HG03432 (cell line): ENCODE data around the gene VRK3.
"Not testable (repeated sequence)": the region's sequence is repeated elsewhere in the genome, so short reads cannot be mapped to it uniquely, and the experiment has no call there.

Experiments used
- ATAC-seq: cut with Tn5 transposase; IDR thresholded peaks from one replicate; pipeline ENCODE4 v1.9.1; 2021; ENCODE audit warnings: mild to moderate bottlenecking, moderate library complexity; ENCODE audit not compliant: unreplicated experiment

VRK3 gene

DNA sequence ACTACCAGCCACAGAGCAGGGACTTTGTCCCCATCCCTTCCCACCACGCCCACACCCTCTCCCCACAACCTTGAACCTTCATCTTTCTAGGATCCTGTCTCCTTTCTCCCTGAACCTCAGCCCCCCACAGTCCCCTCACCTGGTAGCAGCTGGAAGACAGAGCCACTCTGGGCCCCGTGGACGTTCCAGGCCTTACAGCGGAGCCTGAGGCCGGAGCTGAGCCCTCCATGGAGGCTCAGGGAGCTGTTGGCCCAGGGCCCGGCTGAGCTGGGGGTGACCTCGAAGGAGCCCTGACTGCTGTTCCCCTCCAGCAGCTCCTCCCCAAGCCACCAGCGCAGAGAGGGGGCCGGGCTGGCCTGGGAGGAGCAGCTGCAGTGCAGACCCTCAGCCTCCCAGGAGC, 67.0 kb downstream of the VRK3 start:
- not testable (repeated sequence) for ATAC-seq

GRCh38 chr19:49957262-49957915, 67.8 kb downstream of the VRK3 start:
- ATAC-seq, result no peak

- no peak for ATAC-seq
These were observed 69.1 kb downstream of the VRK3 start for GRCh38 chr19:49956115-49956495.

DNA sequence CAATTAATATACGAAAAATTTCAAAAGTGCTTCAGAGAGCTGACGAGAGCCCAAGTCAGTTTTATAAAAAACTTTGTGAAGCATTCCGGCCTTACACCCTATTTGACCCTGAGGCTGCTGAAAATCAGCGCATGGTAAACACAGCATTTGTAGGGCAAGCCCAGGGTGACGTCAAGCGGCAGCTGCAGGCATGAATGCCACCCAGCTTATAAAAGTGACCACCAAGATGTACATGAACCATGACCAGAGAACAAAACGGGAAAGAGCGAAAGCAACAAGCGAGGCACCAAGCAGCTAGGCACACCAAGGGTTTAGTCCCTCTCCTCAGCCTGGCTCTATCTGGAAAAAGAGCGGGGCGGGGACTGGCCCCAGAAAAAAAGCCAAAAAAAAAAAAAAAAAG, 70.2 kb downstream of the VRK3 start:
- no peak for ATAC-seq

DNA sequence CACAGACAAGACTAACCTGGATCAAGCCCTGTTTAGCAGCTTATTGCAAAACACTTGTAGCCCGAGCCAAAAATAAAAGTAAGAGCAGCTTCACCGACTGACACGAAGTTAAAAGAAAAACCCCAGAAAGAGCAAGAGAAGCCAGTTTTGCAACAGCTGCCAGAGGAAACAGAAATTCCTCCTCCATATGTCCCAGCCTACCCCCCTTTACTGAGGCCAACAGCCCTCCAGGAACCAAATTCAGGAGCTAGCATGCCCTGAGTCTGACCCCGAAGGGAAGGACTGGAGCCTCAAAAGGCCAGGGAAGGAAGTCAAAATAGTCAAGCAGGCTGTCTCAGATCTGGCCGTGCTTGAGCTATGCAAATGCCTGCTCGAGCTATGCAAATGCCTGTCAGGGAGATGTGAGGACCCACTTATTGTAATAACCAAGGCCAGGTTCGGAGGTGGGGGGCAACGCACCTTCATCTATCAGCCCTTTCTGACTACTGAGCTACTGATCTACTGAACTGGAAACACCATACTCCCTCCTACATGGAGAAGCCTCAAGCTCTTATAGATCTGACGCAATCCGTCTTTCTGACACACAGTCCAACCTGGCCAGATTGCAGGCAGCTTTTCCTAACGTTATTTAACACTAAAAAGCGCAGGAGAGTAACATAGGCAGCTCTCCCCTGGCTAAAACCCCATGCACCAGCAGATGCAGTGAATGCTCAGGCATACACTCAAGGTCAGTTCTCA, 70.9 kb downstream of the VRK3 start:
- no peak for ATAC-seq

DNA sequence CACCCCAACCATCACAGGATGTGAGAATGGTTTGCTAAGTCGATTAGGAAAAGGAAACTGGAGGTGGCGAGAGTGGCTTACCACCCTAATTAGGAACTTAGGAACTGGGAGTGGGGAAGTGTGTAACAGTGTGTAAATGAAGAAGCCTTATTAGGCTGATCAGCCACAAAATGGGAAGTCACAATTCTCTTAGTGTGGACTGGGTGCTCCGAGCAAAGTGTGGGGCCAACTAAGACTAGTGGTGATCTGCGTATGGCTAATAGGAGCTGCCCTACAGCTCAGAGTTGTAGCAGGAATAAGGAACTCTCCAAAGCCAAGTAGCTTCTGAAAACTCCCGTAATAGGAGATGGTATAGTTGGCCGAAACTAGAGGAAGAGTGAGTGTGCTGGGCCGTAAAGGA, 71.8 kb downstream of the VRK3 start:
- ATAC-seq, result no peak

- ATAC-seq, result no peak
These were observed 72.3 kb downstream of the VRK3 start for GRCh38 chr19:49952906-49953305.

DNA sequence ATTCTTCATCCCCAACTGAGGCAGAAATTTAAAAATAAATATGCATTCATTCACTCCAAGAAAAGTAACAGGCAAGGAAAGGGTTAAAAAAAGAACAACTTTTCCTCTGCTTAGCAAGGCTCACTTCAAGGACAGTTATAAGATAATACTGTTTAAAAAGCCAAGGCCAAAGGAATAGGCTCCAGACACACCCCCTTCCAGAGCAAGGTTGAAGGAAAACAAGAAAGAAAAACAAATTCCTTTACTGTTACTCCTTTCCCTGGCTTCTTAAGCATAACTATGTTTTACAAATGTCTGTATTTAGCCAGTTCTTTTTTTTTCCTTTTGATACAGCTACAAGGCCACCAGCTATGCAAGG, 72.7 kb downstream of the VRK3 start:
- no peak for ATAC-seq

- no peak for ATAC-seq
These were observed 73.2 kb downstream of the VRK3 start for GRCh38 chr19:49951806-49952478.

- no peak for ATAC-seq
These were observed 74.1 kb downstream of the VRK3 start for GRCh38 chr19:49950956-49951526.

GRCh38 chr19:49950590-49950948, 74.6 kb downstream of the VRK3 start:
- no peak for ATAC-seq

GRCh38 chr19:49949742-49950589, 75.2 kb downstream of the VRK3 start:
- ATAC-seq, result no peak

DNA sequence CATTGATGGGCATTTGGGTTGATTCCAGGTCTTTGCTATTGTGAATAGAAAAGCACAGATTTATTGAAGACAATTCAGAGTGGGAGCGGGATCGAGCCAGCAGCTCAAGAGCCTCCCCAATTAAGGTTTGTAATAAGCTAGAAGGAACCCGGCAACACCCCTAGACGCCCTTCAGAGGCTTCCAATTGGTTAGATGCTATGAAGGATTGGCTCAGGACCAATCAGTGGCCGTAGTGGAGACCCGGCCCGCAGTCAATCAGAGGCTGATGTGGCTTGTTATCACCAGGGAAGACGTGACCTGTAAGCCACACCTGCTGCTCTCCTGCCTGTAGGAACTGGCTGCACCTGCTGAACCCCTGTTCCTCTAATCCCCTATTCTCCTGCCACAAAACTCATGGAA, 78.8 kb downstream of the VRK3 start:
- ATAC-seq, result no peak

GRCh38 chr19:49944567-49944966, 80.6 kb downstream of the VRK3 start:
- ATAC-seq, result not testable (repeated sequence)

DNA sequence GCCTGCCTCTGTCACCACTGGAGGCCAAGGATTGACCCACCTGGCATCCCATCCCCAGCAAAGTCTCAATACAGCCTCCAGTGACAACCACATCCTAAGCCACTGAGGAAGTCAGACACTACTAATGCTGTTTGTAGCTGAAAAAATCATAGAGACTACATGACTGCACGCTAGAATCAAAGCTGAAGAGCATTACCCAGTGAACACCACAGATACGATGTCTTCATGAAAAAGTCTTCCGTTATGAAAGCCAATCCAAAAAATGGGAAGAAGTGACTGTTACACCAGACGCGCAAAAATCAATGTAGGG, 84.7 kb downstream of the VRK3 start:
- no peak for ATAC-seq

DNA sequence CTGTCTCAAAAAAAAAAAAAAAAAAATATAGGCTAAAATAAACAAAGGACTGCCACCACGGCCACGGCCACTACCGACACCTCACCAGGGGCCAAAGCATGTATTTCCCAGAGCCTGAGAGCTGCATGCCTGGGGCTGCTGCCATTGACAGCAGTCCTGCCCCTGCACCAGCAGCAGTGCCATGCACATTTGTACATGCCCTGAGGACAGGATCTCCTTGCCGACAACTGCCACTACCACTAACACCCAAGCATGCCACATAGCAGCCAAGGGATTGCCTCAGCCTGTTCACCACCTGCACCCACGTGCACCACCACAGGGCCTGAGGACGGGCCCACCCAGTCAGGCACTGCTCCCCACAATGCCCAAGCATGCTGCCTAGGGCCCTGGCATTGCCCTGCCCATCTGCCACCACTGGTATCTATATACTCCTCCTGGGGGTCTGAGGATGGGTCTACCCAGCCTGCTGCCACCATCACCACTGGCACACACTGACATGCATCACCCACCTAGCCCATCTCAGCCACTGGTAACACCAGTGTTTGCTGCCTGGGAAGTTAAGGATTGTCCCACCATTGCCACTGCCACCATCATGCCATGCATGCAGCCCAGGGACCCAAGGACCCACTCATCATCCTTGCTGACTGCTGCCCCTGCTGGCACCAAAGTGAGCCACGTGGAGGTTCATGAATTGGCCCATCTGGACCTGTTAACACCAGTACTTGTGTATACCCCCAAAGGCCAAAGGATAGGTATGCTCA, 85.3 kb downstream of the VRK3 start:
- ATAC-seq, result no peak

DNA sequence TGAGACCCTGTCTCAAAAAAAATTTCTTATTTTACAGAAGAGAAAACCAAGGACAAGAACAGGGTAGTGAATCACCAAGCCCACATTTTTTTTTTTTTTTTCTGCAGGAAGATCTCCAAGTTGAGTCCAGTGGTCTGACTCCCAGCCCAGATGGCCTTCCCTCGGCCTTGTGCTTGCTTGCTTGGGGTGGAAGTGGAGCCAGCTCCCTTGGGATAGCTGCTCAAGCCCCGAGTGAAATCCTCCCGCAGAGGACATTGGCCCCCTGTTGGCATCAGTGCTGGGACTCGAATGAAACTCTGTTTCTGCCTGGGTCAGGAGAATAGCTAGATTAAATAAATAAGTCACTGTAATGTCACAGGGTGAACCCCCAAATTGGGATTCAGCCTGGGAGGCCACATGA, 86.5 kb downstream of the VRK3 start:
- ATAC-seq, result no peak

GRCh38 chr19:49937750-49938381, 87.3 kb downstream of the VRK3 start:
- no peak for ATAC-seq

GRCh38 chr19:49936549-49936948, 88.6 kb downstream of the VRK3 start:
- ATAC-seq, result no peak

DNA sequence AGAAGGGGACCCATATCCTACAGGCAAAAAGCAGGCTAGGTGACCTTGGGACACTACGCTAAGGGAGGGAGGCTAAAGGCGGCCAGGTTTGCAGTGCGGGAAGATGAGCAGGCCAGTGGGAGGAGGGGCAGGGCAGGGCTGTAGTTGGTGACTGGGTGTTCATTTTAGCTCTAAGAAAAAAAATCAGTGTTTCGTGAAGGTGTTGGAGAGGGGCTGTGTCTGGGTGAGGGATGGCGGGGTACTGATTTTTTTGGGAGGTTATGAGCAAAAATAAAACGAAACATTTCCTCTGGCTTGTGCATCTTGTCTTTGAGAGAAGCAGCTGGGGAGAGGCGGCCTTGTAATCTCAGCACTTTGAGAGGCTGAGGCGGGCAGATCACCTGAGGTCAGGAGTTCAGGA, 91.5 kb downstream of the VRK3 start:
- no peak for ATAC-seq
